Measurements from ENCODE around the gene PRDM16.

DNA sequence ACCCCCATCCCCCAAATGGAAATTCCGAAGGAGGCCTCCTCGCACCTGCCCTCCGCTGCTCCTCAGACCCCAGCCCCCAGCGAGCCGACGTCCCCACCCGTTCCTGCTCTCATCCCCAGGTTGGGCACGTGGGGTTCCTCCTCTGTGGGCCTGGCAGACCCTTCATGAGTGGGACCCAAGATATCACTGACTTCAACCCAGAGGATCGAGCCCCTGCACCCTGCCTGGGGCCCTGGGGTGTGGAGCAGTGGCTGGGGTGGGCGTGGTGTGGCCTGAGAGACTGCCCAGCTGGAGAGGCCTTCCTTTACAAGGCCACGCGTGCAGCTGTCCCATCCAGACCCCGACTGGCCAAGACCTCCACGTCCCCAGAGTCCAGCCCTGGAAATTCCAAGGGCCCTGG is 367.9 kb downstream of the PRDM16 start:
- TF ChIP-seq, protein P1, sequence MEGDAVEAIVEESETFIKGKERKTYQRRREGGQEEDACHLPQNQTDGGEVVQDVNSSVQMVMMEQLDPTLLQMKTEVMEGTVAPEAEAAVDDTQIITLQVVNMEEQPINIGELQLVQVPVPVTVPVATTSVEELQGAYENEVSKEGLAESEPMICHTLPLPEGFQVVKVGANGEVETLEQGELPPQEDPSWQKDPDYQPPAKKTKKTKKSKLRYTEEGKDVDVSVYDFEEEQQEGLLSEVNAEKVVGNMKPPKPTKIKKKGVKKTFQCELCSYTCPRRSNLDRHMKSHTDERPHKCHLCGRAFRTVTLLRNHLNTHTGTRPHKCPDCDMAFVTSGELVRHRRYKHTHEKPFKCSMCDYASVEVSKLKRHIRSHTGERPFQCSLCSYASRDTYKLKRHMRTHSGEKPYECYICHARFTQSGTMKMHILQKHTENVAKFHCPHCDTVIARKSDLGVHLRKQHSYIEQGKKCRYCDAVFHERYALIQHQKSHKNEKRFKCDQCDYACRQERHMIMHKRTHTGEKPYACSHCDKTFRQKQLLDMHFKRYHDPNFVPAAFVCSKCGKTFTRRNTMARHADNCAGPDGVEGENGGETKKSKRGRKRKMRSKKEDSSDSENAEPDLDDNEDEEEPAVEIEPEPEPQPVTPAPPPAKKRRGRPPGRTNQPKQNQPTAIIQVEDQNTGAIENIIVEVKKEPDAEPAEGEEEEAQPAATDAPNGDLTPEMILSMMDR (IDR thresholded peaks at IDR 0.05), result no peak
- no peak for TF ChIP-seq POLR2AphosphoS5 (IDR thresholded peaks at IDR 0.05; ENCODE audit: low read depth, low read length)
- TF ChIP-seq, protein P2, sequence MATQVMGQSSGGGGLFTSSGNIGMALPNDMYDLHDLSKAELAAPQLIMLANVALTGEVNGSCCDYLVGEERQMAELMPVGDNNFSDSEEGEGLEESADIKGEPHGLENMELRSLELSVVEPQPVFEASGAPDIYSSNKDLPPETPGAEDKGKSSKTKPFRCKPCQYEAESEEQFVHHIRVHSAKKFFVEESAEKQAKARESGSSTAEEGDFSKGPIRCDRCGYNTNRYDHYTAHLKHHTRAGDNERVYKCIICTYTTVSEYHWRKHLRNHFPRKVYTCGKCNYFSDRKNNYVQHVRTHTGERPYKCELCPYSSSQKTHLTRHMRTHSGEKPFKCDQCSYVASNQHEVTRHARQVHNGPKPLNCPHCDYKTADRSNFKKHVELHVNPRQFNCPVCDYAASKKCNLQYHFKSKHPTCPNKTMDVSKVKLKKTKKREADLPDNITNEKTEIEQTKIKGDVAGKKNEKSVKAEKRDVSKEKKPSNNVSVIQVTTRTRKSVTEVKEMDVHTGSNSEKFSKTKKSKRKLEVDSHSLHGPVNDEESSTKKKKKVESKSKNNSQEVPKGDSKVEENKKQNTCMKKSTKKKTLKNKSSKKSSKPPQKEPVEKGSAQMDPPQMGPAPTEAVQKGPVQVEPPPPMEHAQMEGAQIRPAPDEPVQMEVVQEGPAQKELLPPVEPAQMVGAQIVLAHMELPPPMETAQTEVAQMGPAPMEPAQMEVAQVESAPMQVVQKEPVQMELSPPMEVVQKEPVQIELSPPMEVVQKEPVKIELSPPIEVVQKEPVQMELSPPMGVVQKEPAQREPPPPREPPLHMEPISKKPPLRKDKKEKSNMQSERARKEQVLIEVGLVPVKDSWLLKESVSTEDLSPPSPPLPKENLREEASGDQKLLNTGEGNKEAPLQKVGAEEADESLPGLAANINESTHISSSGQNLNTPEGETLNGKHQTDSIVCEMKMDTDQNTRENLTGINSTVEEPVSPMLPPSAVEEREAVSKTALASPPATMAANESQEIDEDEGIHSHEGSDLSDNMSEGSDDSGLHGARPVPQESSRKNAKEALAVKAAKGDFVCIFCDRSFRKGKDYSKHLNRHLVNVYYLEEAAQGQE (IDR thresholded peaks at IDR 0.05; ENCODE audit: insufficient read depth in 1 of 2, low read depth in 2 of 2, low read length in 1 of 2), result no peak
- no peak for TF ChIP-seq TCF7L2 (IDR thresholded peaks at IDR 0.05; ENCODE audit: low read depth, low read length)
- TF ChIP-seq SIN3A (IDR thresholded peaks at IDR 0.05; ENCODE audit: borderline replicate concordance, insufficient read depth, low read depth, low read length), result no peak
